SK-N-SH (cell line): ENCODE results near the gene RGS14. TPM values are rescaled to one million over a fixed set of nuclear protein-coding genes. Genes with fewer than 3 reads are reported as not detected.
A peak's percentile ranks its signal among the peaks of the same experiment; 100 is the strongest.

ENCODE experiments used
- CTCF ChIA-PET: fragments of 300-600, 350-600 bp; formaldehyde crosslinking; extraction: SDS; loops from one replicate; lab custom pipeline; 2021; lab: Yijun Ruan, JAX
- POLR2A ChIA-PET: fragments of 350-600 bp; sonication (Branson Sonifier 250); formaldehyde crosslinking; extraction: SDS; loops from one replicate; lab custom pipeline; 2020; ENCODE audit warnings: antibody characterized with exemption, inconsistent platforms; lab: Yijun Ruan, JAX
- DNase-seq: peaks from one replicate; pipeline ENCODE4 v3.0.0; 2012
- H2AFZ ChIP-seq: fragments of 200-600 bp; sonication (generic); 2 replicates; pipeline ENCODE4 v1.8.1; 2016; ENCODE audit warnings: antibody characterized with exemption, mild to moderate bottlenecking, low read depth
- H3F3A ChIP-seq: fragments of 200-600 bp; sonication (generic); replicated peaks from 2 replicates; pipeline ENCODE3; 2016; ENCODE audit warnings: antibody characterized with exemption, mild to moderate bottlenecking; ENCODE audit not compliant: insufficient read depth
- H3K27ac ChIP-seq, 2 experiments: fragments of 200-500 bp in 1 of 2; fragments of 200-600 bp in 1 of 2; sonication (Bioruptor generic) in 1 of 2; sonication (generic), shearing (Covaris generic) in 1 of 2; 2 replicates each; pipeline versions ENCODE4 v1.5.1 to v1.6.1; 2014 to 2016; ENCODE audit warnings: low read depth in 2 of 2, inconsistent platforms in 1 of 2, low read length in 1 of 2, mild to moderate bottlenecking in 1 of 2, mixed read lengths in 1 of 2
- H3K27me3 ChIP-seq: fragments of 200-600 bp; sonication (generic), shearing (Covaris generic); 2 replicates; pipeline ENCODE4 v1.6.1; 2016; ENCODE audit warnings: mixed run types; ENCODE audit not compliant: insufficient read depth
- H3K36me3 ChIP-seq, 2 experiments: fragments of 200-500 bp in 1 of 2; fragments of 200-600 bp in 1 of 2; sonication (Bioruptor generic) in 1 of 2; sonication (generic) in 1 of 2; replicated peaks in 1 of 2; 2 replicates each; pipeline versions ENCODE3 to v1.5.1; 2014 to 2016; ENCODE audit warnings: low read length in 1 of 2, mild to moderate bottlenecking in 1 of 2; ENCODE audit not compliant: insufficient read depth in 2 of 2, control insufficient read depth in 1 of 2
- H3K4me1 ChIP-seq, 2 experiments: fragments of 200-500 bp in 1 of 2; fragments of 200-600 bp in 1 of 2; sonication (Bioruptor generic) in 1 of 2; sonication (generic), shearing (Covaris generic) in 1 of 2; 2 replicates each; pipeline versions ENCODE4 v1.5.1 to v1.6.1; 2014 to 2016; ENCODE audit warnings: low read depth in 1 of 2, low read length in 1 of 2, mixed run types in 1 of 2; ENCODE audit not compliant: insufficient read depth in 2 of 2, control insufficient read depth in 1 of 2
- H3K4me2 ChIP-seq: fragments of 200-600 bp; sonication (generic), shearing (Covaris generic); 2 replicates; pipeline ENCODE4 v1.6.1; 2017; ENCODE audit warnings: mixed run types
- H3K4me3 ChIP-seq, 2 experiments: fragments of 200-500 bp in 1 of 2; fragments of 200-600 bp in 1 of 2; sonication (Bioruptor generic) in 1 of 2; sonication (generic), shearing (Covaris generic) in 1 of 2; 2 replicates each; pipeline versions ENCODE4 v1.5.1 to v1.8.1; 2014 to 2016; ENCODE audit warnings: low read depth in 2 of 2, inconsistent platforms in 1 of 2, low read length in 1 of 2, mild to moderate bottlenecking in 1 of 2, mixed read lengths in 1 of 2, moderate library complexity in 1 of 2
- H3K79me2 ChIP-seq: fragments of 200-600 bp; sonication (generic); 2 replicates; pipeline ENCODE4 v1.8.1; 2017; ENCODE audit warnings: mild to moderate bottlenecking; ENCODE audit not compliant: insufficient read depth
- H3K9ac ChIP-seq: fragments of 200-600 bp; sonication (generic); 2 replicates; pipeline ENCODE4 v1.6.1; 2017; ENCODE audit warnings: mixed run types
- H3K9me2 ChIP-seq: fragments of 200-600 bp; sonication (generic); 2 replicates; pipeline ENCODE4 v1.6.1; 2017; ENCODE audit warnings: mixed run types
- H3K9me3 ChIP-seq: fragments of 200-600 bp; sonication (generic); 2 replicates; pipeline ENCODE4 v1.6.1; 2017; ENCODE audit warnings: mixed run types, mild to moderate bottlenecking, moderate library complexity
- H4K20me1 ChIP-seq: fragments of 200-600 bp; sonication (generic); 2 replicates; pipeline ENCODE4 v1.6.1; 2017; ENCODE audit warnings: mild to moderate bottlenecking, mixed run types; ENCODE audit not compliant: insufficient read depth
- ELF1 ChIP-seq: IDR thresholded peaks from 2 replicates; pipeline ENCODE4 v1.4.0; 2012
- FOSL2 ChIP-seq: IDR thresholded peaks from 2 replicates; pipeline ENCODE4 v1.4.0; 2012; ENCODE audit warnings: low read depth, mild to moderate bottlenecking, moderate library complexity, borderline replicate concordance
- FOXM1 ChIP-seq: IDR thresholded peaks from 2 replicates; pipeline ENCODE4 v1.4.0; 2012; ENCODE audit warnings: low read depth, mild to moderate bottlenecking
- GABPA ChIP-seq: IDR thresholded peaks from 2 replicates; pipeline ENCODE4 v1.4.0; 2012; ENCODE audit warnings: low read depth, mild to moderate bottlenecking
- JUND ChIP-seq: IDR thresholded peaks from 2 replicates; pipeline ENCODE4 v1.4.0; 2012
- POLR2AphosphoS5 ChIP-seq: IDR thresholded peaks from 2 replicates; pipeline ENCODE4 v1.6.1; 2012; ENCODE audit warnings: low read depth, low read length
- RCOR1 ChIP-seq: fragments of 150-350 bp; IDR thresholded peaks from 2 replicates; pipeline ENCODE4 v1.6.1; 2017; ENCODE audit warnings: antibody characterized with exemption, low read length
- RXRA ChIP-seq: IDR thresholded peaks from 2 replicates; pipeline ENCODE4 v1.4.0; 2012; ENCODE audit warnings: low read depth, mild to moderate bottlenecking, borderline replicate concordance
- TAF1 ChIP-seq: IDR thresholded peaks from 2 replicates; pipeline ENCODE4 v1.6.1; 2012; ENCODE audit warnings: low read depth, mild to moderate bottlenecking, low read length, moderate library complexity, borderline replicate concordance
- YY1 ChIP-seq: IDR thresholded peaks from 2 replicates; pipeline ENCODE4 v1.4.0; 2012; ENCODE audit warnings: low read depth, mild to moderate bottlenecking
- WGBS: methylation state at CpG from one replicate; pipeline ENCODE4 v1.1.6; 2017; ENCODE audit warnings: low lambda C conversion rate; 5-methylcytosine and 5-hydroxymethylcytosine counted together
- polyA plus RNA-seq, 3 experiments: library from polyadenylated mRNA; depleted of rRNA; stranded (reverse); fragments of >200 nt; gene quantifications; 2 replicates each; pipeline ENCODE4 v1.2.3, GENCODE V29; 2012
- TF ChIP-seq, protein P1 (sequence below): IDR thresholded peaks from 2 replicates; pipeline ENCODE4 v1.4.0; 2012; ENCODE audit warnings: low read depth, borderline replicate concordance
- TF ChIP-seq, protein P2 (sequence below): fragments of 200-600 bp; sonication (generic); IDR thresholded peaks from 2 replicates; pipeline ENCODE4 v1.6.1; 2017; ENCODE audit warnings: antibody characterized with exemption, mild to moderate bottlenecking, moderate library complexity
- TF ChIP-seq, protein P3 (sequence below): fragments of 150-350 bp; IDR thresholded peaks from 2 replicates; pipeline ENCODE4 v1.6.1; 2017; ENCODE audit warnings: antibody characterized with exemption, low read length, low read depth, borderline replicate concordance
- TF ChIP-seq, protein P4 (sequence below): IDR thresholded peaks from 2 replicates; pipeline ENCODE4 v1.4.0; 2012; ENCODE audit warnings: low read depth

RGS14 gene
- polyA plus RNA-seq, 1 of the 3 experiments (the other 2 are of a cell fraction), result 26.5 TPM

DNA sequence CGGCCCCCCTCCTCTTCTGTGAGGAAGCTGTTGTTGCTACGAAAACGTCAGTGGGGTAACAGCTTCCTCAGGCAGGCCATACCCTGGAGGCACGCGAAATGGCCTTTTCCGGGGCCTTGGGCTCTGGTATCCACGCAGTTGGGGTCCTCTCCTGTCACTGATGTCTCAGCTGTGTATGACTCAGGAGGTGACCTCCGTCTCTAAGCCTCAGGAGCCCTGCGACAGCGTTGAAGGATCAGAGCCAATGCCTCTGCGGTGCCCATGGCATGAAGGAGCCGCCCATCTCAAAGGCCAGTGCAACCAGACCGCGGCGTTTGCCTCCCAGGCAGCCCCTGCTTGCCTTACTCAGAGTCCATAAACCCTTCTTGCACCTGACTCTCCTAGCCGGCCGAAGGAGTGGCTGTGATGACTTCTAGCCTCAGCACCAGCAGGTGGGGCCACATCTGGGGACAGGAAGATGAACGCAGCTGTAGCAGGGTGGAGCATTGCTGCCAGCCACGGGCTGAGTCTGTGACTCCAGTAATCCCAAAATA lies 45.0 kb upstream of the RGS14 start:
- H3K9me3 ChIP-seq, result no peaks in the 10 kb centered on the region
- 4% methylated on average over 12 of the region's 19 CpGs for WGBS
- POLR2A ChIA-PET, result interaction anchor here (0.6 to 1.3 kb wide), 2 partner anchors 191 to 198 kb away, joined by 3 read pairs; no protein-coding TSS in a partner anchor
- TF ChIP-seq ELF1 (no peak), POLR2AphosphoS5 (0 out of 2 replicates have a peak, but pooled peaks have one; percentile 8), TAF1 (0 out of 2 replicates have a peak, but pooled peaks have one; percentile 8), JUND (no peak)
- TF ChIP-seq, all 33 proteins: peak for 2
- peak overlapping the region; percentile 36 to 54; a peak in 3 of 4 replicates for H3K27ac ChIP-seq
- H3K79me2 ChIP-seq, result peaks cover 40% of the 10 kb centered on the region
- DNase-seq, result peak; percentile 49
- H3K9me2 ChIP-seq, result no peaks in the 10 kb centered on the region
- H2AFZ ChIP-seq, result peak overlapping the region; percentile 3; the same call in 1 of the 2 replicates
- no peaks in the 10 kb centered on the region for H3K27me3 ChIP-seq
- H3F3A ChIP-seq, result peaks cover 15% of the 10 kb centered on the region
- CTCF ChIA-PET, result interaction anchor here (0.6 to 1.5 kb wide), 6 partner anchors 51 to 335 kb away, joined by 3 to 4 read pairs (median 4); no protein-coding TSS in a partner anchor
- H3K4me3 ChIP-seq, result peak overlapping the region; percentile 35 to 84; a peak in 3 of 4 replicates
- H3K36me3 ChIP-seq, result peaks cover 0 to 4% of the 10 kb centered on the region in 2 experiments
- H4K20me1 ChIP-seq, result peaks cover 18% of the 10 kb centered on the region
- peaks cover 4 to 25% of the 10 kb centered on the region in 2 experiments; a peak in 1 of 4 replicates for H3K4me1 ChIP-seq
- H3K4me2 ChIP-seq, result peak overlapping the region; percentile 100
- H3K9ac ChIP-seq, result peak overlapping the region; percentile 85; the same call in 1 of the 2 replicates

DNA sequence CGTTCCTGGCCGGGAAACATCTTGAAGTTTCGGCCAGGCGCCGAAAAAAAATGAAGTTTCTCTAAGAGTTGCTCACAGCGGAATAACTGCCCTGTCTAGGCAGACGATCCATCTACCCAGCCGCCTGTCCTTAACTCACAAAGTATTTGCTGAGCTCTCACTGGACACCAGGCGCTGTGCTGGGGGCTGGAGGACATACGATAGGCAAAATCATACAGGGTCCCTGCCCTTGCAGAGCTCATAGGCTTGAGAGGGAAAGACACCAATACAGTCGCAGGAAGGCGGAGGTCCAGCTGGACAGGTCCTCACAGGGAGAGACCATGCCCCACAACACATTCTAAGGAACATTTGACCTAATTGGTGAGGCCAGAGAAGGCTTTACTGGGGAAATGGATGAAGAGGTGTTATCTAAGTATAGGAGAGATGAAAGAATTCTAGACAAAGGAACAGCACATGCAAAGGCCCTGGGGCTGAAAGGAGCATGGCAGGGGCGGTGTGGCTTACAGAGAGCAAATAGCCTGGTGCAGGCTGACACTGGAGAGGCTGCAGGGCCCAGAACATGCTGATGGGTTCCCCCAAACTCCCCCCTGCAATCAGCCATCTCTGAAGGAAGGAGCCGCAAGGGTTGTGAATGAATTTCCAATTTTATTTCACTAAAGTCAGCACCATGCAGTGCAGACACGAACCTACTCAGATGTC lies 44.0 kb upstream of the RGS14 start:
- H3K27ac ChIP-seq, result no peak overlapping the region
- CTCF ChIA-PET, result interaction anchor here (0.6 to 4.0 kb wide), 4 partner anchors 10 to 90 kb away, joined by 3 to 18 read pairs (median 4); no protein-coding TSS in a partner anchor
- peaks cover 30% of the 10 kb centered on the region for H3K79me2 ChIP-seq
- peak overlapping the region; percentile 100; the same call in 1 of the 2 replicates for H3K4me2 ChIP-seq
- no peaks in the 10 kb centered on the region for H3K9me2 ChIP-seq
- TF ChIP-seq GABPA (no peak), RXRA (no peak), RCOR1 (no peak), FOXM1 (no peak), YY1 (no peak), POLR2AphosphoS5 (no peak), FOSL2 (no peak), ELF1 (no peak)
- TF ChIP-seq, protein P1, sequence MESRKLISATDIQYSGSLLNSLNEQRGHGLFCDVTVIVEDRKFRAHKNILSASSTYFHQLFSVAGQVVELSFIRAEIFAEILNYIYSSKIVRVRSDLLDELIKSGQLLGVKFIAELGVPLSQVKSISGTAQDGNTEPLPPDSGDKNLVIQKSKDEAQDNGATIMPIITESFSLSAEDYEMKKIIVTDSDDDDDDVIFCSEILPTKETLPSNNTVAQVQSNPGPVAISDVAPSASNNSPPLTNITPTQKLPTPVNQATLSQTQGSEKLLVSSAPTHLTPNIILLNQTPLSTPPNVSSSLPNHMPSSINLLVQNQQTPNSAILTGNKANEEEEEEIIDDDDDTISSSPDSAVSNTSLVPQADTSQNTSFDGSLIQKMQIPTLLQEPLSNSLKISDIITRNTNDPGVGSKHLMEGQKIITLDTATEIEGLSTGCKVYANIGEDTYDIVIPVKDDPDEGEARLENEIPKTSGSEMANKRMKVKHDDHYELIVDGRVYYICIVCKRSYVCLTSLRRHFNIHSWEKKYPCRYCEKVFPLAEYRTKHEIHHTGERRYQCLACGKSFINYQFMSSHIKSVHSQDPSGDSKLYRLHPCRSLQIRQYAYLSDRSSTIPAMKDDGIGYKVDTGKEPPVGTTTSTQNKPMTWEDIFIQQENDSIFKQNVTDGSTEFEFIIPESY, result no peak
- TF ChIP-seq, protein P2, sequence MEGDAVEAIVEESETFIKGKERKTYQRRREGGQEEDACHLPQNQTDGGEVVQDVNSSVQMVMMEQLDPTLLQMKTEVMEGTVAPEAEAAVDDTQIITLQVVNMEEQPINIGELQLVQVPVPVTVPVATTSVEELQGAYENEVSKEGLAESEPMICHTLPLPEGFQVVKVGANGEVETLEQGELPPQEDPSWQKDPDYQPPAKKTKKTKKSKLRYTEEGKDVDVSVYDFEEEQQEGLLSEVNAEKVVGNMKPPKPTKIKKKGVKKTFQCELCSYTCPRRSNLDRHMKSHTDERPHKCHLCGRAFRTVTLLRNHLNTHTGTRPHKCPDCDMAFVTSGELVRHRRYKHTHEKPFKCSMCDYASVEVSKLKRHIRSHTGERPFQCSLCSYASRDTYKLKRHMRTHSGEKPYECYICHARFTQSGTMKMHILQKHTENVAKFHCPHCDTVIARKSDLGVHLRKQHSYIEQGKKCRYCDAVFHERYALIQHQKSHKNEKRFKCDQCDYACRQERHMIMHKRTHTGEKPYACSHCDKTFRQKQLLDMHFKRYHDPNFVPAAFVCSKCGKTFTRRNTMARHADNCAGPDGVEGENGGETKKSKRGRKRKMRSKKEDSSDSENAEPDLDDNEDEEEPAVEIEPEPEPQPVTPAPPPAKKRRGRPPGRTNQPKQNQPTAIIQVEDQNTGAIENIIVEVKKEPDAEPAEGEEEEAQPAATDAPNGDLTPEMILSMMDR, result no peak
- TF ChIP-seq, protein P3, sequence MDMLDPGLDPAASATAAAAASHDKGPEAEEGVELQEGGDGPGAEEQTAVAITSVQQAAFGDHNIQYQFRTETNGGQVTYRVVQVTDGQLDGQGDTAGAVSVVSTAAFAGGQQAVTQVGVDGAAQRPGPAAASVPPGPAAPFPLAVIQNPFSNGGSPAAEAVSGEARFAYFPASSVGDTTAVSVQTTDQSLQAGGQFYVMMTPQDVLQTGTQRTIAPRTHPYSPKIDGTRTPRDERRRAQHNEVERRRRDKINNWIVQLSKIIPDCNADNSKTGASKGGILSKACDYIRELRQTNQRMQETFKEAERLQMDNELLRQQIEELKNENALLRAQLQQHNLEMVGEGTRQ, result no peak
- TF ChIP-seq, protein P4, sequence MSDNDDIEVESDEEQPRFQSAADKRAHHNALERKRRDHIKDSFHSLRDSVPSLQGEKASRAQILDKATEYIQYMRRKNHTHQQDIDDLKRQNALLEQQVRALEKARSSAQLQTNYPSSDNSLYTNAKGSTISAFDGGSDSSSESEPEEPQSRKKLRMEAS, result no peak
- peaks cover 0 to 4% of the 10 kb centered on the region in 2 experiments for H3K36me3 ChIP-seq
- H3K27me3 ChIP-seq, result no peaks in the 10 kb centered on the region
- no peak for DNase-seq
- 96% methylated on average over 15 of the region's 15 CpGs for WGBS
- no peak overlapping the region; a peak in 1 of 4 replicates for H3K4me3 ChIP-seq
- H3K9me3 ChIP-seq, result no peaks in the 10 kb centered on the region
- H3F3A ChIP-seq, result peaks cover 17% of the 10 kb centered on the region
- H2AFZ ChIP-seq, result no peak overlapping the region
- H3K9ac ChIP-seq, result no peak overlapping the region
- peaks cover 4 to 25% of the 10 kb centered on the region in 2 experiments; a peak in 1 of 4 replicates for H3K4me1 ChIP-seq
- peaks cover 18% of the 10 kb centered on the region for H4K20me1 ChIP-seq
- POLR2A ChIA-PET, result interaction anchor here (0.8 kb wide), 1 partner anchor 141 kb away, joined by 3 read pairs; no protein-coding TSS in a partner anchor
